NCI-H1092 (cell line): ENCODE data around the gene FERMT3.
A peak's percentile ranks its signal among the peaks of the same experiment; 100 is the strongest.
"Not testable (repeated sequence)": the region's sequence is repeated elsewhere in the genome, so short reads cannot be mapped to it uniquely, and the experiment has no call there.

Experiments
- DNase-seq: peaks from one replicate; lab custom pipeline; 2025; lab: John Stamatoyannopoulos, UW

The FERMT3 gene

DNA sequence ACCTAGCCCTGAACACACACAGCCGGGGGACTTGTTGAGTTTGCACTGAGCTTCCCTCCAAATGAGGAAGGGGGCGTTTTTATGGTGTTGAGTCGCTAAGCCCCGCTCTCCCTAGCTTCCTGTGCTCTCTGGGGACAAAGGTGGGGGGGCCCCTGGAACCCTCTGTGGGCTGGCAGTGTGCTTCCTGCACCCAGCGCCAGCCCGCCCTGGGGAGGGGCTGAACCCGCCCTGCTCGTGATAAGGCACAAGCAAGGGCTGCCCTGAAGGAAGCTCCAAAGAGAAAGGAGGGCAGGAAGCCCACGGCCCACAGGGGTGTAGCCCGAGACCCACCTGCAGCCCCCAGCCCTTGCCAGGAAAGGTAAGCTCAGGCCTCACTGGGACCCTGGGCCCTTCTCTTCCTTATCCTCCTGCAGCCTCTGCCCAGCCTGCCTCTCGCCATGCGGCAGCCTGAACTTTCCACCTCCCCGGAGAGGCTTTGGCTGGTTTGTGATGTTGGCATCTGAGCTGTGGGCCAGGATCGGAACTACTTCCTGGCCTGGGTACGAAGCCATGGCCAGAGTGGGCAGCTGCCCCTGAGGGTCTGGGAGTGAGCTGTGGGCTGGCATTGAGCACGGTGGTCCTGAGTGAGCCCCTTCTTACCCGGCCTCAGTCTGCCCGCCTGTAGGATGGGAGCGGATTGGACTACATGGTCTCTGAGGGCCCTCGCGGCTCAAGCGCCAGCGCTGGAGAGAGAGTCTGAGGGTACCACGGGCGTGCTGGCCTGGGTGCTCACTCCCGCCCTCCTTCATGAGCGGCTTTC is at the start of gene FERMT3:
TSS of gene FERMT3 (plus strand) at position 265 of the 799 bp plus-strand sequence. CDS start 644 bp downstream, outside the sequence.
- DNase-seq = no peak

DNA sequence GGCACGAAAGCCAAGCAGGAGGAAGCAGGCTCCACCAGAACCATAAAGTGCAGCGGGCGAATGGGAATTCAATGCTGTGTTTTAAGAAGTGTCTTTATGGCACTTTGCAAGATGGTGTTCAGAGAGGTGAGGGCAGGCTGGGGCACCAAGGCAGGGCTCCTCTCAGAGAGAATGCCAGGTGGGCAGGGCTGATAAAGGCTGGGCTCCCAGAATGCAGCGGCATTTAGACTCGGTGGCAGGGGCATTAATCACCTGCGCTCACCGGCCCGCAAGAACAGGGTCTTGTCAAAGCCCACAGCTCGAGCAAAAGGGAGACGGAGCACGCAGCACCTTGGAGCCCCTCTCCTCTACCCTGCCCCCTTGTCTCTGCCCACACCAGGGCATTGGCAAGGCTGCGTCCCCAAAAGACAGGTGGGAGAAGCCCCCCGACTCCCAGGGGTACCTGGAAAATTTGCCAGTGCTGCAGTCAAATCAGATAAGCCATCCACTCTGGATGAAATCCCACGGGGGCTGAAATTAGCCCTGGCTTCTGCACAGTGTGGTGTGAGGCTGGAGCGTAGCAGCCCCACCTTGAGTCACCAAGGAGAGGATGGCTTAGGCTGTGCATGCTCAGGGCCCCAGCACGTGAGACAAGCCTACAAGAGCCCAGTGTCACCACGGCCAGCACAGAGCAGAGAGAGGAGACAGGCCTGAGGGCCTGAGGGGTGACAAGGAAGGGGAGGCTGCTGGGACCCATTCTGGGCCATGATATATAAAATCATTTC is 48.7 kb upstream of the FERMT3 start:
- DNase-seq = no peak

DNA sequence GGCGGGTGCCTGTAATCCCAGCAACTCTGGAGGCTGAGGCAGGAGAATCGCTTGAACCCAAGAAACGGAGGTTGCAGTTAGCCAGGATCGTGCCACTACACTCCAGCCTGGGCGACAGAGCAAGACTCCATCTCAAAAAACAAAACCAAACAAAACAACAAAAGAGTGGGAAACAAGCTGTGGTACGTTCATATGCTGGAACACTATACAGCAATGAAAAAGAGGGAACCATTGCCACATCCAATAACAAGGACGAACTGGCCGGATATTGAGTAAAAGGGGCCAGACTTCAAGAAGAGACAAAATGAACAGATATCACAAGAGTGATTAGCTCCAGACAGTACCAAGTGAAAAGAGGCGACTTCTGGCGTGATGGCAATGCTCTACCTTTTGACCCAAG is 45.5 kb upstream of the FERMT3 start:
- DNase-seq = no peak

DNA sequence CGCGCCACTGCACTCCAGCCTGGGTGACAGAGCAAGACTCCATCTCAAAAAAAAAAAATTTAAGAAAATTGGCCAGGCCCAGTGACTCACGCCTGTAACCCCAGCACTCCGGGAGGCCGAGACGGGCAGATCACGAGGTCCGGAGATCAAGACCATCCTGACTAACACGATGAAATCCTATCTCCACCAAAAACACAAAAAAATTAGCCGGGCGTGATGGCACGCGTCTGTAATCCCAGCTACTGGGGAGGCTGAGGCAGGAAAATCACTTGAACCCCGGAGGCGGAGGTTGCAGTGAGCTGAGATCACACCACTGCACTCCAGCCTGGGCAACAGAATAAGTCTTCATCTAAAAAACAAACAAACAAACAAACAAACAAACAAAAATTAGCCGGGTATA is 43.8 kb upstream of the FERMT3 start:
- DNase-seq = not testable (repeated sequence)

DNA sequence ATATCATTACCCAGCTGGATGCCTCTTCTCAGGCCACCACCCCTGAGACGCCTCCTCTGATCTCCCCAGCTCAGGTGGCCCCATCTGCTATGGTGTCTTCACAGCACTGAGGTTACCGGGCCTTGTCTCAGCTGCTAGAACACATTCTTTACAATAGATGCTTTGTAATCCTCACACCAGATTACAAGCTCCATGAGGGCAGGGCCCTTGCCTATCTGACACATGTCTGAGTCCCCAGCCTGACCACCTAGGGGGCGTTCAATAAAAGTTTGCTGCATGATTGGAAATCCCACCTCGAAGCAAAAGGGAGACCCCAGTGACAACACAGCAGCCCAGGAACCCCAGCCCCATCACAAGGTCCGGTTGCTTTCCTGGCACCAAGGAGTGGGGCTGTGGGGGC is 42.6 kb upstream of the FERMT3 start:
- DNase-seq = no peak

DNA sequence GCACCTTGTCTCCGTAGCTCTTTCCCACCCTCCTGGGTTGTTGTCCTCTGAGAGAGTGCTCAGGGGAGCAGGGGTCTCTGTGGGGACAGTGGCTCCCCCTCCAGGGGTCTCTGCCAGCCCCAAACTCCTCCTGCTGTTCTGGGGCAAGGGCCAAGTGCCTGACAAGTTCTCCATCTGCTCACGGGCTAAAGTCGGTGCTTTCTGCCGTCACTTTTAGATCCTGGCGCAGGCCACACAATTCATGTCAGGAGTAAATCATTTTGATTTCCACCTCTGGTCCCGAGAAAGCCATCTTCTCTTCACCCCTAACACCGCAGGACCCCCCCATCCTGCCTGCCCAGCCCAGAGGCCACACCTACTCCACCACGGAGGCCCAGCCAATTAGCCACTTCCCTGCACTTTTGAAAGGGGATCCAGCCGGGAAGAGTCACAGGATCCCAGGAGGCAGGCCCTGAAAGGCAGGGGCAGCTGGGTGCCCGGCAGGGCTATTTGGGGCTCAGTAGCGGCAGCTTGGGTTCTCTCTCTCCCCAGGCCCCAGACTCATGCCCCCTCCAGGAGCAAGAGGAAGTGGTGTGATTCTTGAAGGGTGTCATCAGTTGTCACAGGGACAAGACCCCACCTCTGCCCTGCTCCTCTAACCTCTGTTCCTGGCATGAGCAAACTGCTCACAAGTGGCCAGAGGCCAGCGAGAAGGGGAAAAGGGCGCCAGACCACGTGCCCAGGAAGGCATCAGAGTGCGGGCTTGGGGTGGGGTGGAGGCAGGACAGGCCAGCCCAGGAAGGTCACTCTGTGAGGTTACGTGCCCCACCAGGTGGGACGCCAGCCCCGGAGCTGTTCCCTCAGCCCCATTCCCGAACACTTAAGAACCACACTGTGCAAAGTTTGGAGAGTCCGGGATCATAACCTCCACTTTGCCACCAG is 41.9 kb upstream of the FERMT3 start:
- no peak for DNase-seq

DNA sequence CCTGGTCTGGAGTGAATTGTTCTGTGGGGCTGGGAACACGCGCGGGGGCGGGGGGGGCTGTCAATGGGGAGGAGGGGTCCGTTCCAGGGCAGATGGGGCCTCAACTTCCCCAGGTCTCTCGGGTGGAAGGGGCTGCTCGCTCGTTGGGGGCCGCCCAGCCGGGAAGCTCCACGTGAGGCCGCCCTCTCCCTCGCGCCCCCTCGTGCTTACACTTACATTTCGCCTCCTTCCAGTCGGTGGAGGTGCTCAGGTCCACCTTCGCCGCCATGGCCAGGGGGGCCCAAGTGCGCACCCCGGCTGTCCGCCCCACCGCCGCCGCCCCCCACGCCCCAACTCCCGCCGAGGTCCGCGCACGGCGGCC is 41.1 kb upstream of the FERMT3 start:
- no peak for DNase-seq

DNA sequence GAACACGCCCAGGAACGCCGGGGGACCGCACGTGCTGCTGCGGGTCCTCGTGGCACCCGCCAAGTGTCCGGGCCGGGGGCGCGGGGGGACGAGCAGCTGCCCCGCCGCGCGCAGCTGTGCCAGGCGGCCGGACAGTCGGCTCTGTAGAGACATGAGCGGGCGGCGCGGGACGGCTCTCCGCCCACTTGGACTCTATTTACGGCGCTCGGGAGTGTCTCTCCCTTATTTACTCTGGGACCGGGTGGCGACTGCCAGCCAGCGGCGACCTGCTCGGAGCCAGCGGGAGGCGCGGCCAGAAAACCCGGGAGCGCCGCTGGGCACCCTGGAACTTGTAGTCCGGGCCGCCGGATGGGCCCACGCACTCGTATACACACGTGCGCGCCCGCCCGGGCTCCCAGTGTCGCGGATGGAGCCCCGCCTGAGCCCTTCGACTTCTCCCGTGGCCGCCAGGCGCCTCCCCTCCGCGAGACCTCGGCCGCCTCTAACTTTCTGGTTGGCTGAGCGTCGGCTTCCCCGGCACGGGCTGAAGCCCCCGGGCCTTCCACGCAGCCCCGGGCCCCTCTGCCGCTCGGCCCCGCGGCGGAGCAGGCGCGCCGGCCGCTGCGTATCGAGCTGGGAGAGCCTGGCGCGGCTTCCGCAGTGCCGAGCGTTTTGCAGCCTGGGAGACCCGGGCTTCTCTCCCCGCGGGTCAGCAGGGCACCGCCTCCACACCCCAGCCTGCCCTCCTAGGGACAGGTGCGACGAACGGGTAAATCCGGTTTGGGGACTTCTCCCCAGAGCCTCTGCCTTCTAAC is 40.5 kb upstream of the FERMT3 start, which contains the start of gene MACROD1:
TSS of gene MACROD1 (minus strand) at position 272 of the 794 bp plus-strand sequence. CDS start at position 153, 119 bp downstream.
- DNase-seq = peak; percentile 71

DNA sequence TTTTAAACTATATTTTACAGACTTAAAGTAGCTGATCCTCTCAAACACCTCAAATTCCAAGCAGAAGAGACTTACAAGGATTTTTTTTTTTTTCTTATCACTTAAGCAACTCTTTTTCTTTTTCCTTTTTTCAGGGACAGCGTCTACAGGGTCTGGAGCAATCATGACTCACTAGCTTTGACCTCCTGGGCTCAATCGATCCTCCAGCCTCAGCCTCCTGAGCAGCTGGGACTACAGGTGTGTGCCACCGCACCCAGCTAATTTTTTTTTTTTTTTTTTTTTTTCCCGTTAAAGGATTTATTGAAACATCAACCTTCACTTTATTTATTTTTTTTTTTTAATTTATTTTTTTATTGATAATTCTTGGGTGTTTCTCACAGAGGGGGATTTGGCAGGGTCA is 36.1 kb upstream of the FERMT3 start:
- DNase-seq = no peak

DNA sequence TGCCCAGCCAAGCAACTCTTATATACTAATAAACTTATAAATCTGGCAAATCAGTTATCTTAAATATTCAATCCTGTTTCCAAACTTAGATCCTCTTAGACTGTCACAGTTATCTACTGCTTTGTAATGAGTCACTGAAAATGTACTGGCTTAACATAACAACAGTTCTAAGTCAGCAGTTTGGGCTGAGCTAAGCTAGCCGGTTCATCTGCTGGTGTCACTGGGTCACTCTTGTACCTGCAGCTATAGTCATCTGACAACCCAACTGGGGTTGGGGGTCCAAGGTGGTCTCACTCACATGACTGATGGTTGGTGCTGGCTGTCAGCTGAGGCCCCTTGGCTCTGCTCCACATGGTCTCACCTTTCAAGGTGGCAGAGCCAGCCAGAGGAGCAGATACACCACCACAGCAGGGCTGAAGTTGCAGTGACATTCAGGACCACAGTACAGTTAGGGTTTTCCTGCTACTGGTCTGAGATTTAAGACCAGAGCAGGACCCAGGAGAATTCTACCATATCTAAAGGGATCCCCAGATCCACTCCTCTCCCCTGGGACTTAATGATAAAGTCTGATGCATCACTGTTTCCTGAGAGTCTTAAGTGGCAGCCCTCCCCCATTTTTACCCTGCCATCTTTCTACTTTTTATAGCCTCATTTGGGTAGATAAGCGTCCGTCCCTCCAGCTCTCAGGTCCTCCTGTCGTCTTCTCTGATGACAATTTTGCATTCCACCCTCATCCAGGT is 32.7 kb upstream of the FERMT3 start:
- DNase-seq = no peak

DNA sequence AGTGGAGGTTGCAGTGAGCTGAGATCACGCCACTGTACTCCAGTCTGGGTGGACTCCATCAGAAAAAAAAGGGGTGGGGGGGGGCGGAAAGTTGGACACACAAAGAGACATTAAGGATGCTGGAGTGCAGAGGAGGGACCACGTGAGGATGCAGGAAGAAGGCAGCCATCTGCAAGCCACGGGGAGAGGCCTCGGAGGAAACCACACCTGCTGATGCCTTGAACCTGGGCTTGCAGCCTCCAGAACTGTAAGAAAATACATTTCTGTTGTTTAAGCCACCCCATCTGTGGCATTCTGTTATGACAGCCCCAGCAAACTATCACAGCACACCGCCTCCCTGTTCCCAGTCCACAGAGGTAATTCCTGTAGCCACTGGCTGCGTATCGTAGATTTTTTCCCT is 29.8 kb upstream of the FERMT3 start:
- DNase-seq = no peak

DNA sequence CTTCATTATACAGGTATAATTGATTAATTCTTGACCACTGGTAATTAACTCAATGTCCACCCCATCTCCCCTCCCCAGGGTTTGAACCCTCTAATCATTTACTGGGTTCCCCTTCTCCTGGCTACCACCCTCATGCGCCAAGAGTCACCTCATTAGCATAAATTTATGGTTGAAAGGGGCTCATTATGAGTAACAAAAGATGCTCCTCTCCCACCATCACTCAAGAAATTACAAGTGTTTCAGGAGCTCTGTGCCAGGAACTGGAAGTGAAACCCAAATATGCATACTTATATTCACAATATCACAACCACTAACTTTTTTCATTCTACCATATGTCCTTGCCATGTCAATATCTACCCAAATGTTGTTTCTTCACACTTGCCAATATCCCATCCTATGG is 28.3 kb upstream of the FERMT3 start:
- no peak for DNase-seq

DNA sequence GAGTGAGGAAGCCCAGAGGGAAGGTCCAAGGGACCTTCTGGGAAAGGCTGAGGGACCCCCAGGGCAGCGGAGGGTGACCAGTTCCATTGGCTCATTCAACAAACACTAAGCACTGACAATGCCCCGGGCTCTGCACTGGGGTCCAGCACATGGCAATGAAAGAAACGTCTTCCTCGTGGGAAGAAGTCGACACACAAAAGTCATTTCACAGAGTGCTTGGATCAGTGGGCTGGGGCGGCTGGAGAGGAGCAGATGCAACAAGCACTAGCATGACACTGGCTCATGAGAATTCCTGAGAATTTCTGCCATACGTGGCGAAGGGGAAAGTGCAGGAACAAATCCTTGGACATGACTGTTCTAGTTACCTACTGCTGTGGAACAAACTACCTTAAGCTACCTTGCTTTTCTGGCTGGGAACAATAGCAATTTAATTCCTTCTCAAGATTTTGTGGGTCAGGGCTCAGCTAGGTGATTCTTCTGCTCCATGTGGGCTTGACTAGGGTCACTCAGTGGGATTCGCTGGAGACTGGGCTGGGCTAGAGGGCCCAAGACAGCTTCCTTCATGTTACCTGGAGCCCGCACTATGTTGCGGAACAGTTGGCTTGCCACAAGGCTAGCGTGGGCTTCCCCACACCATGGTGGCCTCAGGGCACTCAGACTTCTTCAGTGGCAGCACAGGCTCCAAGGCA is 27.4 kb upstream of the FERMT3 start:
- no peak for DNase-seq

DNA sequence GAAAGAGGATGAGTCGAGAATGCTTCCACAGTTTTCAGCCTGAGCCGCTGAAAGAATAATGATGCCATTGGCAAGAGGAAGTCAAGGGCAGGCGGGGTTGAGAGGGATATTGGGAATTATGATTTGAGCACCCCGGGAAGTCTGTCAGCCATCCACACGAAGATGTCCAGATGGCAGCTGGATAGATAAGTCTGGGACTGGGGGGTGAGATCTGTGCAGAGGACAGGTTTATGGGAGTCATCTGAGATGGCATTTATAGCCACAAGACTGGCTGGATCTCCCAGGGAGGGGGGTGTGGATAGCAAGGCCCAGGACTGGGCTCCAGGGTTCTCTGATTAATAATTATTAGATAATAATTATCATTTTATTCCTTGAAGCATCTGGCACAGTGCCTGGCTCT is 25.6 kb upstream of the FERMT3 start:
- no peak for DNase-seq

DNA sequence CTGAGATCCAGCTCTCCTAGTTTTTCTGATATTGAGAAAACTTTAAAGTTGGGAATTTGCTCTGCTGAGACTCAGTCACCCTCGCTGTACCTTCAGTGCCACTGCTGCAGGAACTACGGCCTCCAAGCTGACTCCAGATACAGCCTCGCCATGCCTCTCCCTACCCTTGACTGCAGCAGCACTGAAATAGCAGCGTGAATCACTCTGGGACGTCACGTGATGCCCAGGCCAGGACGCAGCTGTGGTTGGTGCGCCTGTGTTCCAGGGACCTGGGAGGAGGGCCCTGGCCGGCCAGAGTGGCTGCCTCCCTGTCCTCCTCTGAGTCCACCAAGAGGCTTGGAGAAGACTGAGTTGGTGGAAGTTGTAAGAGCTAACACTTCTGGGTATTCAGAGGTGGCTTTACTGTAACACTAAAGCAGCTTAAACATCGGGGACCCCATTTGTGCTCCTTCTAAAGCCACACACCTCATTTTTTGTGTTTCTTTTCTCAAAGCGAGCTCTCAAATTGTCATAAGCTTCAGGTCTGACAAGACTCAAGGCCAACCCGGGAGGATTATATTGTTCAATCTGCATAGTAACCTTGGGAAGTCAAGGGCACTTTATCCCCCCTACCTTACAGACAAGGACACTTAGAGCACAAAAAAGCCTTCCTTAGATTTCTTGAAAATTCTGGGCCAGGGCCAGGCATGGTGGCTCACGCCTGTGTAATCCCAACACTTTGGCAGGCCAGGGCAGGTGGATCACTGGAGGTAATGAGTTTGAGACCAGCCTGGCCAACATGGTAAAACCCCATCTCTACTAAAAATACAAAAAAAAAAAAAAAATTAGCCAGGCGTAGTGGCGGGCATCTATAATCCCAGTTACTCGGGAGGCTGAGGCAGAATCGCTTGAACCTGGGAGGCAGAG is 24.8 kb upstream of the FERMT3 start:
- DNase-seq = no peak

DNA sequence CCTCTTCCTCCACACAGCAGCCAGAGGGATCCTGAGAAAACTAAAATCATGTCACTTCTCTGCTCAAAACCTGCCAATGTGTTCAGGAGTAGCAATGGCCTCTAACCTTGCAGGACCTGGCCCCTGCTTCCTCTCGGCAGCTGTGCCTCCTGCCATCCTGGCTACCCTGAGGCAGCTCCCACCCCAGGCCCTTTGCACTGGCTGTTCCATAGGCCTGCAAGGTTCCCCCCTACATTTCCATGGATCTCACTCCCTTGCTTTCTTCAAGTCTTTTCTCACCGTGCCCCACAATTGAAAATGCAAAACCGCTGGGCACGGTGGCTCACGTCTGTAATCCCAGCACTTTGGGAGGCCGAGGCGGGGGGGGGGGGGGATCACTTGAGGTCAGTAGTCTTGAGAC is 22.6 kb upstream of the FERMT3 start:
- no peak for DNase-seq

DNA sequence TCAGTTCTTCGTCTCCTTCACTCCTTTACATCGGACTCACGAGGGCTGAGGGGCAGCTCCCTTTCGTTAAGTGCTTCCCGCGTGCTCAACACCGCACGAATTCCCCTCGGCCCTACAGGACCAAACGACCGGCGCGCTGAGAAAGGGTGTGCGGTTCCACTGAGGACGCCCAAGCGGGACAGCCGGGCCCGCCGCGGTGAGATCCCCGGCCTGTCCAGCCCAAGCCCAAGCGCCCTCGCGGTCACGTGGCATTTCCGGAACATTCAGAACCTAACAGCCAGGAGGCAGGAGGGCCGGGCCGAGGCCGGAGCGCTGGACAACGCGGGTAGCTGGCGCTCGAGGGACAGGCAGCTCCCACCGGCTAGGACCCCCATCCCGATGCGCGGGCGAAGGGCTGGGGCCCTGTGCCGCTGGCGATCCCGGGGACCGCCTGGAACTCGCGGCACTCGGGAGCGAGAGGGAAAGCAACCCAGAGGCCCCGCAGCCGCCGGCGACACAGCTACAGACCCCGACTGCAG is 21.3 kb upstream of the FERMT3 start:
- DNase-seq = peak; percentile 82

DNA sequence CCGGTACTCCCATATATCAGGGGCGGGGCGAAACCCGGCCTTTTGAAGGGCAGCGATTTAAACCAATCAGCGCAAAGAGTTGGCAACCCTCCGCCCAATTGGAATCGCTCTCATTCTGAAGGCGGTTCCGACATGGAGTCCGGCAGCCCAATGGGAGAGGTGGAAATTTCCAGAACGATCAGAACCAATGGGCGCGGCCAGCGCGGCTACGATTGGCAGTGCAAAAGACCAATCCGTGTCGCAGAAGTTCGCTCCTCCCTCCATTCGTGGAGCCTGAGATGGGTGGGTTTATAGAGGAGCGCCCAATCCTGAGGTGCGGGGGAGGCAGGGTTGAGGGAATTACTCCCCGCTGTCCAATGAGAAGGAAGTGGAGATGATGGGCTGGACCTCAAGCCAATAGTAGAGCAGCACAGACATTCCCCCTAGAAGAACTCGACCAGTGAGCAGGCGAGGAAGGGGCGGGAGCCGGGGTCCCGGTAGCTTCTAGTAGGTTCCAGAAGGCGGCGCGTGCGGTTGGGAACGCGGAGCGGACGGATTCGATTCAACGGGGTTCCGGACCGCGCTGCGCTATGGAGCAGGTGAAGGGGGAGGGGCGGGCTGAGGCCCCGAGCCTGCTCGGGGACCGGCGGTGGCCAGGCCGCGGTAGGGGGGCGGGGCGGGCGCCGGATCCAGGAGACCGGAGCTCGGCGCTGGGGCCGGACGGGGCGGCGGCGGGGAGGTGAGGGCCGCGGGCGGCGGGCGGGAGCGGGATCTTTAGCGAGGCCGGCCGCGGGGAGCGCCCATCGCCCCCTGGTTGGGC is 20.6 kb upstream of the FERMT3 start, which contains the start of gene STIP1:
TSS of gene STIP1 (plus strand) at position 479 of the 799 bp plus-strand sequence. CDS start at position 570, 91 bp downstream.
- peak; percentile 100 for DNase-seq
